Measurements from ENCODE around the gene SLC39A13. TPM values are rescaled to one million over a fixed set of nuclear protein-coding genes. Genes with fewer than 3 reads are reported as not detected.

SLC39A13 gene
- polyA plus RNA-seq, 1 donor: 31.3 TPM

DNA sequence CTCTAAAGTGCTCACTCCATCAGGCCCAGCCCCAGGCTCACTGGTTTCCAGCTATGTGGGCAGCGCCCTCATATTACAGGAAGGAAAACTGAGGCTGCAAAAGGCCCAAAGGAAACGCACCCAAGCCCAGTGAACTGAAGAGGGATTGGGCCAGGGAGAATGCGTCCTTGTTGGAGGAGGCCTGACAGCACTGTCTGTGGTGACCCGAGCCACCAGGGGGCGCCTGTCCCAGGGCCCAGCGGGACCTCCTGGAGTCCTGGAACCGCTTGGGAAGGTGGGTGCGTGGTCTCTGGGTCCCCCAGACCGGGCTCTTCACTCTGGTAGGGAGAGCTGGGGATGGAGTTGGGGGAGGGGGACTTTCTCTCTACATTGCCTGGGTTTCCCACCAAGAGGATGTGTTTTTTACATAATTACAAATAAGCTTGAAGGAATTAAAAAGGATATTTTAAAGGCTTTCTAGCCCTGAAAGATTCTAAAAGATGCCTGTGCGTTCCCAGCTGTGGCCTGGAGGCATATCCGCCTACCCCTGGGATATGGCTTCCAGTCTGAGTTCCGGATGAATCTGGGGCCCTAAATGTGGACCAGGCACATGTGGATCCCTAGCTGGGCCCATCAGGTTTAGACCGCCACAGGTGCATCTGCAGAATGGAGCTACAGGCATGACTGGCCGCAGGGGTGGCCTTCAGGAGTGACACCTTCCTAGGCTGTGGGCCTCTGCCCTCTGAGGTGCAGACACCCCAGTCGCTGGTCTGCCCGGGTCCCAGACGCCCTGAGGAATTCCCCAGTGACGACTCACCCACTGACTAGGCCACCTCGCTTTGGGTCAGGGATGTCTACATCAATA, 34.3 kb upstream of the SLC39A13 start:
- H3K27me3 ChIP-seq (ENCODE audit: control insufficient read depth, insufficient read depth, low read length): no peaks in the 10 kb centered on the region
- no peak overlapping the region for H3K27ac ChIP-seq (ENCODE audit: low read length)
- H3K4me3 ChIP-seq (ENCODE audit: low read length): no peak overlapping the region
- peaks cover 3% of the 10 kb centered on the region for H3K4me1 ChIP-seq (ENCODE audit: control insufficient read depth, insufficient read depth, low read length)
- no peaks in the 10 kb centered on the region for H3K36me3 ChIP-seq (ENCODE audit: control insufficient read depth, insufficient read depth, low read length)
- no peaks in the 10 kb centered on the region for H3K9me3 ChIP-seq (ENCODE audit: control insufficient read depth, low read depth, low read length)
- peak; percentile 61 for DNase-seq
- 70% methylated on average over 2 of the region's 19 CpGs for WGBS (ENCODE audit: insufficient coverage, low lambda C conversion rate)

GRCh38 chr11:47374720-47375019, 33.7 kb upstream of the SLC39A13 start:
- H3K4me1 ChIP-seq (ENCODE audit: control insufficient read depth, insufficient read depth, low read length): peaks cover 3% of the 10 kb centered on the region
- no CpG with 5 or more reads among the region's 5 CpGs for WGBS (ENCODE audit: insufficient coverage, low lambda C conversion rate)
- no peak for DNase-seq
- H3K9me3 ChIP-seq (ENCODE audit: control insufficient read depth, low read depth, low read length): no peaks in the 10 kb centered on the region
- no peaks in the 10 kb centered on the region for H3K36me3 ChIP-seq (ENCODE audit: control insufficient read depth, insufficient read depth, low read length)
- H3K4me3 ChIP-seq (ENCODE audit: low read length): no peak overlapping the region
- no peaks in the 10 kb centered on the region for H3K27me3 ChIP-seq (ENCODE audit: control insufficient read depth, insufficient read depth, low read length)
- H3K27ac ChIP-seq (ENCODE audit: low read length): no peak overlapping the region

- Histone ChIP-seq H3K9me3 (ENCODE audit: control insufficient read depth, low read depth, low read length) (no peaks in the 10 kb centered on the region), H3K4me1 (ENCODE audit: control insufficient read depth, insufficient read depth, low read length) (peaks cover 3% of the 10 kb centered on the region), H3K27ac (ENCODE audit: low read length) (no peak overlapping the region), H3K27me3 (ENCODE audit: control insufficient read depth, insufficient read depth, low read length) (no peaks in the 10 kb centered on the region), H3K4me3 (ENCODE audit: low read length) (no peak overlapping the region), H3K36me3 (ENCODE audit: control insufficient read depth, insufficient read depth, low read length) (no peaks in the 10 kb centered on the region)
- WGBS (ENCODE audit: insufficient coverage, low lambda C conversion rate): 100% methylated on average over 2 of the region's 8 CpGs
- DNase-seq: no peak
Measured at GRCh38 chr11:47375020-47375419, 33.4 kb upstream of the SLC39A13 start.

DNA sequence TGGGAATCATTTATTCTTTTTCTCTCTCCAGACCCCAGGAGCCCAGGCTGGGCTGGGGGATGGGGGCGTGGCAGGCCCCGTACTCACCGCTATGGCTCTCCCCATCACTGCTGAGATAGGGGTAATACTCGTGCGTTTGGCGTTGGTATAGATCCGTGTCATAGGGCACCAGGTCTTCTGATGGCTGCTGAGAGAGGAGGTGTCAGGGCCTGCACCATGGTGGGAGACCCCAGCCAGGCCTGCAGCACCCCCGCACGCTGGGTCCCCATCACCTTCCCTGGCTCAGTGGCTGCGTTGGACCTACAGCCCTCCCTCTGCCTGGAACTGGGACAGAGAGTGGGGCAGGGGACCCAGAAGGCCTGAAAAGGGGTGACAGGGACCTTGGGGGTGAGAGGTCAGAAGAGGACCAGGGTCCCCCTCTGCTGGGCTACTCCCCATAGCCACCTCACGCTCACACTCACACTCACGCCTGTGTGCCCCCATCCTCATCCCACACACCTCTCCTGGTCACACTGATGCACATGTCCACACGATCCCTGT, 32.8 kb upstream of the SLC39A13 start:
- Histone ChIP-seq H3K27ac (ENCODE audit: low read length) (no peak overlapping the region), H3K36me3 (ENCODE audit: control insufficient read depth, insufficient read depth, low read length) (no peaks in the 10 kb centered on the region), H3K4me3 (ENCODE audit: low read length) (no peak overlapping the region)

GRCh38 chr11:47376107-47376524, 32.3 kb upstream of the SLC39A13 start:
- Histone ChIP-seq H3K9me3 (ENCODE audit: control insufficient read depth, low read depth, low read length) (no peaks in the 10 kb centered on the region), H3K27ac (ENCODE audit: low read length) (no peak overlapping the region), H3K36me3 (ENCODE audit: control insufficient read depth, insufficient read depth, low read length) (no peaks in the 10 kb centered on the region), H3K4me1 (ENCODE audit: control insufficient read depth, insufficient read depth, low read length) (peaks cover 3% of the 10 kb centered on the region), H3K27me3 (ENCODE audit: control insufficient read depth, insufficient read depth, low read length) (no peaks in the 10 kb centered on the region), H3K4me3 (ENCODE audit: low read length) (no peak overlapping the region)
- WGBS (ENCODE audit: insufficient coverage, low lambda C conversion rate): no CpG with 5 or more reads among the region's 8 CpGs
- DNase-seq: no peak

More for the DNA sequence above, 32.8 kb upstream of the SLC39A13 start:
- peaks cover 3% of the 10 kb centered on the region for H3K4me1 ChIP-seq (ENCODE audit: control insufficient read depth, insufficient read depth, low read length)
- DNase-seq: no peak
- WGBS (ENCODE audit: insufficient coverage, low lambda C conversion rate): no CpG with 5 or more reads among the region's 13 CpGs
- no peaks in the 10 kb centered on the region for H3K27me3 ChIP-seq (ENCODE audit: control insufficient read depth, insufficient read depth, low read length)
- H3K9me3 ChIP-seq (ENCODE audit: control insufficient read depth, low read depth, low read length): no peaks in the 10 kb centered on the region

DNA sequence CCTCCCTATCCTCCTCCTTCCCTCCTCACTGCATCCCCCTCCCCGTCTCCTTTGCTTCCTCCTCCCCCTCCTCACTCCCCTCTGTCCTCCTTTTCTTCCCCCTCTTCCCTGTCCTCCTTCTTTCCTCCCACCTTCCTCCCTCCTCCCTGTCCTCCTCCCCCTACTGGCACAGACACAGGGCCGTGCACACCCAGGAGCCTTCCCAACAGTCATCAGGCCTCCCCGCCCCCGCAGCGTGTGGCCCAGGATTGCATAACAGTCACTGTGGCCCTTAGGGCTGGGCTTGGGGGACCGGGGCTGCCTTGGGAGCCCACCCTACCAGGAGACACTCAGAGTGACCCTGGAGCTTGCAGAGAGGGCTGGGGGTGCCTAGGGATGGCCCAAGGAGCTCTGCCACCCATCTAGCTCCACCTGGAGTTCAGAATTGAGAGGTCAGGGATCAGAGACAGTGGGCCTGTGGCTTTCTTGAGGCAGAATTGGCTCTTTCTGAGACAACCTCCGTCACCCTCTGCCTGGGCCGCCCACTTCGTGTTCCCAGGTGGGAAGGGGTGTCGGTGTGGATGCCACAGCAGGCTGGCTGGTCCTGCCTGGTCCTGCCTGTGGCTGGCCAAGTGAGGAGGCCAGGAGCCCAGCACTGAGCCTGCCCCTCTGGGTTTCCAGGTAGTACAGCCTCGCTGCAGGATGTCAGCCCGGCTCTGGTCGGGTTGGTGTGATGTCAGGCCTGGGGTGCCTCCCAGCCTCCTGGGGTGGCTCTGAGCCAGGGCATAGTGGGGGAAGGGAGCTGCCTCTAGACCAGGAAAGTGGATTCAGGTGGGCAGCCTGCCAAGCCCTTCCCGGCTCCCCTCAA, 31.6 kb upstream of the SLC39A13 start:
- WGBS (ENCODE audit: insufficient coverage, low lambda C conversion rate): no CpG with 5 or more reads among the region's 14 CpGs
- H3K36me3 ChIP-seq (ENCODE audit: control insufficient read depth, insufficient read depth, low read length): no peaks in the 10 kb centered on the region
- H3K27ac ChIP-seq (ENCODE audit: low read length): no peak overlapping the region
- H3K9me3 ChIP-seq (ENCODE audit: control insufficient read depth, low read depth, low read length): no peaks in the 10 kb centered on the region
- DNase-seq: no peak
- peak overlapping the region; percentile 21 for H3K4me3 ChIP-seq (ENCODE audit: low read length)
- peaks cover 3% of the 10 kb centered on the region for H3K4me1 ChIP-seq (ENCODE audit: control insufficient read depth, insufficient read depth, low read length)
- H3K27me3 ChIP-seq (ENCODE audit: control insufficient read depth, insufficient read depth, low read length): no peaks in the 10 kb centered on the region

DNA sequence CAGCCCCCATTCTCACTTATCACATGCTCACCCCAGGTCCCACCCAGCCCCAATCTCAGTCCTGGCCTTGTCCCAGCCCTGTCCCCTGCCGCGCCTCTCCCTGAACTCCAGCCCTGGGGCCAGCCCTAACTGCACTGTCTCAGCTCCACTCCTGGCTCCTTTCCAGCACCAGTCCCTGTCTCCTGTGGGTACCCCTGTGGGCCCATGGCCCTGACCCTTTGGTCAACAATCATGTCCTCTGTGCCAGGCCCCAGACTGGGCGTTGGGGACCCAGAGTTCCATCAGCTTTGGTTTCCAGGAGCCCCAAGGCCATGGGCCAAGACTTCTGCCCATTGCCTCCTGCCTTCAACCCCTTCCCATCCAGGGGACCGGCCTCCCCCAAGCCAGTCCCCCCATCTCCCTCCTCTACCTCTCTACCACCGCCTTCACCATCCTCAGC, 30.8 kb upstream of the SLC39A13 start:
- H3K9me3 ChIP-seq (ENCODE audit: control insufficient read depth, low read depth, low read length): no peaks in the 10 kb centered on the region
- H3K27me3 ChIP-seq (ENCODE audit: control insufficient read depth, insufficient read depth, low read length): no peaks in the 10 kb centered on the region
- no peaks in the 10 kb centered on the region for H3K36me3 ChIP-seq (ENCODE audit: control insufficient read depth, insufficient read depth, low read length)
- H3K27ac ChIP-seq (ENCODE audit: low read length): no peak overlapping the region
- peak overlapping the region; percentile 28 for H3K4me3 ChIP-seq (ENCODE audit: low read length)
- peaks cover 3% of the 10 kb centered on the region for H3K4me1 ChIP-seq (ENCODE audit: control insufficient read depth, insufficient read depth, low read length)
- no peak for DNase-seq
- WGBS (ENCODE audit: insufficient coverage, low lambda C conversion rate): no CpG with 5 or more reads among the region's 5 CpGs

DNA sequence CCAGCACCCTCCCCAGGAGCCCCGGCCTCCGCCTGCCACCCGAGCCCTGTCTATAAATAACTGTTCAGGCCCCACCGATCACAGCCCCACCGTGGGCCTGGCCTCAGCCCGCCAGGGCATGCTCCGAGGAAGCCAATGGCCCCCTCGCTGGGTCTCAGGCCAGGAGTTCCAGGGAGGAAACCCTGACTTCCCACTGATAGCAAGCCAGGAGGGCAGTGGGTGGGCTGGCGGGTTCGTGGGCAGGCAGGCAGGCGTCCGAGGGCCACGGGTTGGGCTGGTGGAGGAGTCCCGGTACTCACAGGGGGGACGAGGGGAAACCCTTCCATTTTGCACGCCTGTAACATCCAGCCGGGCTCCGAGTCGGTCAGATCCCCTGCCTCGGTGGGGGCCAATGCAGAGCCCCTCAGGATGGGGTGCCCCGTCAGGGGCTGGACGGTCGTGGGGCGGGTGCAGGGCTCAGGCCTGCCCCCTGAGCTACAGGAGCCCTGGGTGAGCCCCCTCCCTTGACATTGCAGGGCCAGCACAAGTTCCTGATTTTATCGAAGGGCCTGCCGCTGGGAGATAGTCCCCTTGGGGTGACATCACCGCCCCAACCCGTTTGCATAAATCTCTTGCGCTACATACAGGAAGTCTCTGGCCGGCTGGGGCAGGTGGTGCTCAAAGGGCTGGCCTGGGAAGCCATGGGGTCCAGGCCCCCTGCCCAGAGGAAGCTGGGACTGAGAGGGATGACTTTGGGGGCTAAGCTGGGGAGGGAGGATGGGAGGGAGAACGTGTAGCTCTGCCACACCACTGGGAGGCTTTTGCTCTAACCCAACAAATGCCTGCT, 30.2 kb upstream of the SLC39A13 start, which contains the start of gene SPI1:
TSS of gene SPI1 (minus strand) at position 538 of the 826 bp plus-strand sequence. CDS start at position 344, 194 bp downstream.
- Histone ChIP-seq H3K36me3 (ENCODE audit: control insufficient read depth, insufficient read depth, low read length) (no peaks in the 10 kb centered on the region), H3K4me1 (ENCODE audit: control insufficient read depth, insufficient read depth, low read length) (peaks cover 3% of the 10 kb centered on the region), H3K27me3 (ENCODE audit: control insufficient read depth, insufficient read depth, low read length) (no peaks in the 10 kb centered on the region), H3K27ac (ENCODE audit: low read length) (no peak within 1 kb of the TSS), H3K4me3 (ENCODE audit: low read length) (peak within 1 kb of the TSS; percentile 28), H3K9me3 (ENCODE audit: control insufficient read depth, low read depth, low read length) (no peaks in the 10 kb centered on the region)
- no peak for DNase-seq
- no CpG with 5 or more reads among the region's 31 CpGs for WGBS (ENCODE audit: insufficient coverage, low lambda C conversion rate)

DNA sequence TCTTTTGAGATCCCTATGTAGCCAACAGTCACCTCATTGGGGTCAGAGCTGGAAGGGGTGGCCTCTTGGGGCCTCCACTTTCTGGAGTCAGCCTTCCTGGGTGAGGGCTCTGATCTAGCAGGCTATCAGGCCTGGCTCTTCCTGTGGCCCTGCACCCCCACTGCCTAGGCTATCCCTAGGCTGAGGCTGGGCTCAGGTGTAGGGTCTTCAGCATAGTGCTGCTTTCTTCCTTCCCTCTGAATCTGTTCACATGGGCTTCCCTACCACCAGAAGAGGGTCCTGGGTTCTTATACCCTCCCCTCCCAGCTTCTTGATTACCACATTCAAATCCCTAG, 29.6 kb upstream of the SLC39A13 start:
- H3K4me1 ChIP-seq (ENCODE audit: control insufficient read depth, insufficient read depth, low read length): peaks cover 3% of the 10 kb centered on the region
- no peaks in the 10 kb centered on the region for H3K36me3 ChIP-seq (ENCODE audit: control insufficient read depth, insufficient read depth, low read length)
- DNase-seq: no peak
- H3K27me3 ChIP-seq (ENCODE audit: control insufficient read depth, insufficient read depth, low read length): no peaks in the 10 kb centered on the region
- no peaks in the 10 kb centered on the region for H3K9me3 ChIP-seq (ENCODE audit: control insufficient read depth, low read depth, low read length)
- no peak overlapping the region for H3K4me3 ChIP-seq (ENCODE audit: low read length)
- no peak overlapping the region for H3K27ac ChIP-seq (ENCODE audit: low read length)

DNA sequence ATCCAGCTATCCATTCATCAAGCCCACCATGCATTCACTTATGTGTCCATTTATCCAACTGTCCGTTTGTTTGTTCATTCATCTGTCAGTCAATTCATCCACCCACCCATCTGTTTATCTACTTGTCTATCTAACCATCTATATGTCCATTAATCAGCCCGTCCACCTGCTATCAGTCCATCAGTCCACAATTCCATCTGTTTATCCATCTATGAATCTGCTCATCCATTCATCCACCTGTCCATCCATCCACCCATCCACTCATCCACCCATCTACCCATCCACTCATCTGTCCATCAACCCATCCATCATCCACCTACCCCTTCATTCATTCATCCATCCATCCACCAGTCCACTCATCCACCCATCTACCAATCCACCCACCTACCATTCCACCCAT, 29.1 kb upstream of the SLC39A13 start:
- Histone ChIP-seq H3K9me3 (ENCODE audit: control insufficient read depth, low read depth, low read length) (no peaks in the 10 kb centered on the region), H3K4me1 (ENCODE audit: control insufficient read depth, insufficient read depth, low read length) (peaks cover 3% of the 10 kb centered on the region), H3K27me3 (ENCODE audit: control insufficient read depth, insufficient read depth, low read length) (no peaks in the 10 kb centered on the region), H3K27ac (ENCODE audit: low read length) (no peak overlapping the region), H3K4me3 (ENCODE audit: low read length) (no peak overlapping the region), H3K36me3 (ENCODE audit: control insufficient read depth, insufficient read depth, low read length) (no peaks in the 10 kb centered on the region)
- DNase-seq: no peak
- 73% methylated on average over 1 of the region's 2 CpGs for WGBS (ENCODE audit: insufficient coverage, low lambda C conversion rate)
